Stimulated activated CD4-positive, alpha-beta T cell treated with anti-CD3 and anti-CD28 coated beads, Interleukin-4, amount 100 ng/mL, for 4 hours (primary cell): ENCODE data around the gene PATJ.
A peak's percentile ranks its signal among the peaks of the same experiment; 100 is the strongest.
"Not testable (repeated sequence)": the region's sequence is repeated elsewhere in the genome, so short reads cannot be mapped to it uniquely, and the experiment has no call there.

Source experiments
- DNase-seq, 2 experiments: peaks; one replicate each; pipeline ENCODE4 v3.0.0-alpha.2; 2020

Gene PATJ

GRCh38 chr1:61741711-61742619, at the start of gene PATJ:
Gene PATJ (plus strand): TSS chr1:61742480. CDS start chr1:61762893, 20,413 bp downstream.
- DNase-seq, result peak; percentile 58 to 59

GRCh38 chr1:61699911-61700851, 42.1 kb upstream of the PATJ start:
- no peak for DNase-seq

GRCh38 chr1:61708953-61709907, 33.0 kb upstream of the PATJ start:
- DNase-seq, result no peak

- DNase-seq, result no peak
Measured at GRCh38 chr1:61709908-61710289, 32.4 kb upstream of the PATJ start.

DNA sequence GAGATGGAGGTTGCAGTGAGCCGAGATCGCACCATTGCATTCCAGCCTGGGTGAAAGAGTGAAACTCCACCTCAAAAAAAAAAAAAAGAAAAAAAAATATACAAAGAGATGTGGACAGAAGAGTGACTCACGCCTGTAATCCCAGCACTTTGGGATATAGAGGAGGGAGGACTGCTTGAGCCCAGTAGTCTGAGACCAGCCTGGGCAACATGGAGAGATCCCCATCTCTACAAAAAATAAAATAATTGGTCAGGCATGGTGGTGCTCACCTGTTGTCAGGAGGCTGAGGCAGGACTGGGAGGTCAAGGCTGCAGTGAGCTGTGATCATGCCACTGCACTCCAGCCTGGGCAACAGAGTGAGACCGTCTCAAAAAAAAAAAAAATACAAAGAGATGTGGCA, 31.0 kb upstream of the PATJ start:
- not testable (repeated sequence) for DNase-seq

- no peak for DNase-seq
Measured at GRCh38 chr1:61711969-61712368, 30.3 kb upstream of the PATJ start.

DNA sequence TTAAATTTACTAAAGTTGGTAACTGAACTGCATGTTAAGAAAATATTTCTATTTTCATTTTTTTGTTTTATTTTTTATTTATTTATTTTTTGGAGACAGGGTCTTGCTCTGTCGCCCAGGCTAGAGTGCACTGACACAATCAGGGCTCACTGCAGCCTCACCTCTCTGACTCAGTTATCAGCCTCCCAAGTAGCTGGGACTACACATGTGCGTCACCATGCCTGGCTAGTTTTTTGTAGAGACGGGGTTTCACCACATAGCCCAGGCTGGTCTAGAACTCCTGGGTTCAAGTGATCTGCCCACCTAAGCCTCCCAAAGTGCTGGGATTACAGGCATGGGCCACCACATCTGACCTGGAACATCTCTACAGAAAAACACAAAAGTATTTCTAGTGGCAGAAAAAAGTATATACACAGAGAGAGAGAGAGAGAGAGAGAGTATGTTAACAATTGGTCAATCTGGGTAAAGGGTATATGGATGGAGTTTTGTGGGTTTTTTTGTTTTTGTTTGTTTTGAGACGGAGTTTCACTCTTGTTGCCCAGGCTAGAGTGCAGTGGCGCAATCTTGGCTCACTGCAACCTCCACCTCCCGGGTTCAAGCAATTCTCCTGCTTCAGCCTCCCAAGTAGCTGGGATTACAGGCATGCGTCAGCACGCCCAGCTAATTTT, 23.1 kb upstream of the PATJ start:
- not testable (repeated sequence) for DNase-seq

GRCh38 chr1:61724506-61724812, 17.8 kb upstream of the PATJ start:
- no peak for DNase-seq

DNA sequence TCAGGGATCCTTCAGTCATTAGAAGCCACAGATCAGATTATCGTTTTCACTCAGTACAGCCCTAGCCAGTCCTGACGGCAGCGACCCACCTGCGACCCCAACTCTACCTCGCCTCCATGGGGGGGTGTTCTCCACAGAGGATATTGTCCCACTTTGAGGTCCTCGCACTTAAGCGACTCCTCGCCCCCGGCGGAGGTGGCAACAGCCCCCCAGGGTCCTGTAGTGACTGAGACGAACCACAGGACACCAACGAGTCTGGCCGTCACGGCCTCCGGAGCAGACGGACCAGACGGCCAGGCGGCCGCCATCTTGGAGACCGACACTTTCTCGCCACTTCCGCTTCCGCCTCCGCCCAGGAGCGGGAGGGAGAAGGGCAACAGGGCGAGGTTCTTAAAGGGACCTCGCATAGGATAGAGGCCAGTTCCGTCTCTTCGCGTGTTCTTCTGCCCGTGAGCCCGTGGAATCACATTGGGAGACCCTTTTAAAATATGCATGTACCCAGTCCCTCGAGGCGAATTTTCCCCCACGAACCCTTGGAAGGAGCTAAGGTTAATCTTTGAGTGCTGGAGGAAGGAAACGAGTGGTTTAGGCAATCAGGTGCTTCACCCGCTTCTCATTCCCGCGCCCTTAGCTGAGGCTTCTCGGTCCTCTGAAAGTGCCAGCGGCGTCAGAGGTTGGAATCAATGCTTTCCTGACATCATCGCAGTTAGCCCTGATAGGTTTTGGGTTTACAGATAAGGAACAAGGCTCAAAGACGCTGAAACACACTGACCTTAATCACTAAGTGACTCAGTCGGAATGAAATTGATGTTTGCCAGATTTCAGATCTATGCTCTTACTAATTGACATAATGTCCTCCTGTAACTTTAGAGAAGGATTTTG, 17.2 kb upstream of the PATJ start, which contains the start of gene TM2D1:
TM2D1 (minus strand) TSS at position 329 of the 882 bp plus-strand sequence; CDS start at position 308, 21 bp downstream.
- peak; percentile 79 to 81 for DNase-seq

- DNase-seq, result no peak
Measured at GRCh38 chr1:61727544-61727943, 14.7 kb upstream of the PATJ start.

- DNase-seq, result not testable (repeated sequence)
Measured at GRCh38 chr1:61730679-61731078, 11.6 kb upstream of the PATJ start.

DNA sequence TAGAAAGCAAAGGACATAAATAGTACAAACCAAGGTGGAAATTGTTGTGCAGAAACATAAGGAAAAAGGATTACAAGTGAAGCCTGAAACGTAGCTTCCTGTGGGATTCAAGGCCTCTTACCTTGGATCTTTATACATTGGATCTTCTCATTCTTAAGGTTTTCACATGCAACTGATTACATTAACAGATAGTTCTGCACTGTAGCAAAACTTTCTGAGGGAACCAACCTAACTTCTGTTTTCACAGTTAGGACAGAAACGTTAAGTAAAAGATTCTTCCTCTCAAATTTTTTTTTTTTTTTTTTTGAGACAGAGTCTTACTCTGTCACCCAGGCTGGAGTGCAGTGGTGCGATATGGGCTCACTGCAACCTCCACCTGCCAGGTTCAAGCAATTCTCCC, 9.6 kb upstream of the PATJ start:
- DNase-seq, result no peak

DNA sequence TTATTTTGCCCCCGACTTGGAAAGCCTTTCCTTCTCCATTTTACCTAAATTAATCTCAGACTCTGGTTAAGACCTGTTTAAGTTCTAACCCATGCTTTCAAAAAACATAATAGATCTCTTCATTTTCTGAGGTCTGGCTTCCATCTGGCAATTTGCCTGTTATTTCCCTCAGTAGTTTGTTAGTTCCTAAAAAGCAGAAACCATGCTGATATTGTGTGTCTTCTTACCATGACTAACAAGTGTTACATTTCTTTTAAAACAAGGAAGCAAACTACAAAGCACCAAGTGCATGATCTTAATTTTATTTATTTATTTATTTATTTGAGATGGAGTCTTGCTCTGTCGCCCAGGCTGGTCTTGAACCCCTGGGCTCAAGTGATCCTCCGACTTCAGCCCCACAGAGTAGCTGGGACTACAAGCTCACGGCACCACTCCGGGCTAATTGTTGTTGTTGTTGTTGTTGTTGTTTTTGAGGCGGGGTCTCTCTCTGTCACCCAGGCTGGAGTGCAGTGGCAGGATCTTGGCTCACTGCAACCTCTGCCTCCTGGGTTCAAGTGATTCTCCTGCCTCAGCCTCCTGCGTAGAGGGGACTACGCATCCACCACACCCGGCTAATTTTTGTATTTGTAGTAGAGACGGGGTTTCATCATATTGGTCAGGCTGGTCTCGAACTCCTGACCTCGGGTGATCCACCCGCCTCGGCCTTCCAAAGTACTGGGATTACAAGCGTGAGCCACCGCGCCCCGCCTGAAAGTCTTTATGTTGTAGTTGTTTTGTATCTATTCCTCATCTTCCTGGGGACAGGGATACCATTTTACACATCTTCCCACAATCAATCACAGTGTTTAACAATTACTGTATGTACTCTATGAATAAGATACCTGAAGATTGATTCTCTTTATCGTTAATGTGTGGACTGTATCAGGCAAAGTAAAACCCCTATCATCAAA, 1.3 kb upstream of the PATJ start:
- DNase-seq, result no peak

DNA sequence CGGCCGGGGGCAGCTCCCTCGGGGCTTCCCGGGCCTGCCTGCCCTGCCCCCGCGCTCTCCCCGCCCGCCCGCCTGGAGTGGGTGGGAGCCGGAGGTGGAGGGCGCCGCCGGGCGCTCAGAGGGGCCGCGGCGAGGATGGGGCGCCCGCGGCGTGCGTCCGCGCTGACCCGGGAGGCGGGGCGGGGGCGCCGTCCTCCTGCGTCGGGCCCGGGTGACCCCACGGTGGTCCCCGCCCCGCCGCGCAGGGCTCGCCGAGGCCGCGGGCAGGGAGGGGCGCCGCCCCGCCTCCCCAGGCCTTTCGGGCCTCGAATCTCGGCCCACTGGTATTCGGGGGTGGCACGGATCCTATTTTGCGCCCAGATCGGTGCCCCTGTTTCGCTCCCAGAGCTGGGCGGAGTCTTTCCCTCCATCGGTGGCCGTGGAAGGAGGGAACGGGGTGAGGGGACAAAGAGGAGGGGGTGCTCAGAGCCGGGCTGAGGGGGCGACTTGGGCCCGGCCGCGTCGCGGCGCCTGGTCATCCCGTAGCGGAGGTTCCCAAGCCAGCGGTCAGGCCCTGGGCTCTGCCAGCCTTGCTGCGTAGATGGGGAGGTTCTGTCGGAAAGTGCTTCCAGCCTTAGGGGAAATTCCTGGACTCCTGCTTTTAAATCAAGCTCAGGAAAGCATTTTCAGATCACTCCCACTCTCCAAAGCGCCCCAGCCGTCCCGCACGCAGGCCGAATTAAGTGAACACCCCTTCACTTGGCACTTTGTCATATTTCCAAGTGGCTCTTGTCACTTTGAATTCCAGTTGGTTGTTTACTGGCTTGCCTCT, 545 bp downstream of the PATJ start:
- DNase-seq, result no peak

- DNase-seq, result no peak
Measured at GRCh38 chr1:61743431-61743705, 1.1 kb downstream of the PATJ start.

DNA sequence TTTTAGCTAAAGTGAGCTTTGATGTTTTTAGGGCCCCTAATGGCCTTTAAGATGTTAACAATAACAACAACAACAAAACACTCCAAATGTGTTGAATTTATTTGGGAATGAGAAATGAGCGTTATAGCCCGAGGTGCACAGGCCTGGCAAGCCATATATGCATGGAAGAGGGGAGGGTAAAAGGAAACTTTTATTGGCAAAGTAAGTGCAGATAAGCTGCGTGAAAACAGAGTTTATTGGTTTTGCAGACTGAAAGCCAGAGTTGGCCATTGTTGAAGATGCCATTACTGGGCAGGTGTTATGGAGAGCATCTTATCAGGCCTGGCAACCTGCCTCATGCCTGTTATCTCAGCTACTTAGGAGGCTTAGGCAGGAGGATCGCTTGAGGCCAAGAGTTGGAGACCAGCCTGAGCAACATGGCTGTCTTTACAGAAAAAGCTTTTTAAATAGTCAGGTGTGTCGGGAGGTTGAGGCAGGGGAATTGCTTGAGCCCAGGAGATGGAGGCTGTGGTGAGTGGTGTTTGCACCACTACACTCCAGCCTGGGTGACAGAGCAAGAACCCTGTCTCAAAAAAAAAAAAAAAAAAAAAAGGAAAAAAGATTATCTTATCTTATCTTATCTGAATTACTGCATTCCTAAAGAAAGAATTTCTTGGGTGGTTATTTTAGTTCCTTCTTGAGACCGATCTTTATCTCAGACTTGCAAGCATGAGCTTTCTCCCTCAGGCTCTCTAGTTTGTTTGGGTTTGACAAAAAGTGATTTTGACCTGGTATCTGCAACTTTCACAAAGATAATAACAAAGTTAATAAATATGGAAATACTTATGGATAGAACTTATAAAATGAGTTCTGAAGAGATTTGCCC, 1.7 kb downstream of the PATJ start:
- no peak for DNase-seq

DNA sequence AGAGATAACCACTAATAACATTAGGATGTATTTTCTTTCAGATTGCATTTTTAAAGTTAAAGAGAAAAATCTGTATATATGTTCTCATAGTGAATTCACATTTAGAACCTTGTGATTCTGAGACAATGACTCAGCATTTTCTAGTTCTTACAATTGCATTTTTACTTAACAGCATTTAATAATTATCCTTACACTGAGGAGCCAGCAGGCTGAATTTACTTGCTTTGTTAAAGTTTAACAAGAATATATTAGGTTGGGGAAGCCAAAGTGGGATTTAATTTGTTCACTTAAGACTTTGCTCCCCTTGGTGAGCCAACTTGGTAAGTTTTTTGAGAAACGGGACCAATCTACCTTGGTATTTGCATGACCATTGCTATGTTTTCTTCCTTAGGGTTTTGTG, 4.5 kb downstream of the PATJ start:
- DNase-seq, result no peak

DNA sequence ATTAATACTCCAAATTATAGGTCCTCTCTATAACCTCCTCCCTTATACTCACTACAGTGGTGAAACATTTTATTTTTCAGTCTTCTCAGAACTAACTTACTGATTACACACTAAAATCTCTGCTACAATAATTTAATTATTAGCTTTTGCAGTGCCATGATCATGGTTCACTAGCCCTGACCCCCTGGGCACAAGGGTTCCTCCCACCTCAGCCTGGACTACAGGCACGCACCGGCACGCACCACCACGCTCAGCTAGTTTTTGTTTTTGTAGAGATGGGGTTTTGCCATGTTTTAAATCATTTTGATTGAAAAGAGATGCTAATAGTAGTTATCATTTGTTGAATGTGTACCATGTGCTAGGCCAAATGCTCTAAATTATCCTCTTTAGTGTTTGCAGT, 6.3 kb downstream of the PATJ start:
- DNase-seq, result no peak
